B cell (primary cell): ENCODE measurements around the gene LRRC10. TPM values are rescaled to one million over a fixed set of nuclear protein-coding genes. Genes with fewer than 3 reads are reported as not detected.

Experiments
- ATAC-seq: fragments of 200-7000 bp; cut with Tn5 transposase; one replicate; pipeline ENCODE4 v1.10.0; 2021; ENCODE audit warnings: low read depth, mild to moderate bottlenecking, moderate number of reproducible peaks, moderate library complexity
- CTCF ChIA-PET: fragments of 350-600 bp; sonication (Branson Sonifier 250); formaldehyde crosslinking; loops from one replicate; lab custom pipeline; 2021; ENCODE audit warnings: antibody characterized with exemption, inconsistent platforms; lab: Charles Lee
- POLR2A ChIA-PET: fragments of 350-600 bp; sonication (Branson Sonifier 250); formaldehyde crosslinking; loops from one replicate; lab custom pipeline; 2021; ENCODE audit warnings: antibody characterized with exemption; lab: Charles Lee
- DNase-seq: peaks from one replicate; pipeline ENCODE4 v3.0.0; 2013
- H2AFZ ChIP-seq: 2 replicates; pipeline ENCODE4 v1.6.1; 2012; ENCODE audit warnings: mild to moderate bottlenecking, low read depth, low read length; ENCODE audit not compliant: insufficient read depth, poor library complexity, severe bottlenecking
- H3K27ac ChIP-seq, 2 donors: 1 replicate in 1 of 2; 2 replicates in 1 of 2; pipeline ENCODE4 v1.5.1; 2012 to 2013; ENCODE audit warnings: low read length in 2 of 2, mild to moderate bottlenecking in 2 of 2, moderate library complexity in 1 of 2
- H3K27me3 ChIP-seq, 4 experiments: fragments of 200-600 bp in 1 of 4; sonication (generic) in 1 of 4; replicated peaks in 1 of 4; 1 replicate in 2 of 4; 2 replicates in 2 of 4; pipeline versions ENCODE4 v1.6.1 to v1.7.0; 2013 to 2016; ENCODE audit warnings: low read length in 3 of 4, mild to moderate bottlenecking in 2 of 4, mixed read lengths in 1 of 4, moderate library complexity in 1 of 4; ENCODE audit not compliant: insufficient read depth in 4 of 4, control insufficient read depth in 3 of 4; ENCODE audit errors: control extremely low read depth in 1 of 4
- H3K36me3 ChIP-seq, 2 experiments: replicated peaks in 1 of 2; 1 replicate in 1 of 2; 2 replicates in 1 of 2; pipeline versions ENCODE4 v1.6.1 to v1.7.1; 2013; ENCODE audit warnings: low read length in 1 of 2; ENCODE audit not compliant: insufficient read depth in 2 of 2, control insufficient read depth in 1 of 2; ENCODE audit errors: control extremely low read depth in 1 of 2, extremely low read depth in 1 of 2
- H3K4me1 ChIP-seq, 2 donors: fragments of 200-600 bp in 1 of 2; sonication (generic) in 1 of 2; 1 replicate in 1 of 2; 2 replicates in 1 of 2; pipeline versions ENCODE4 v1.5.1 to v1.6.1; 2013 to 2017; ENCODE audit warnings: low read length in 2 of 2; ENCODE audit not compliant: control insufficient read depth in 2 of 2, insufficient read depth in 2 of 2
- H3K4me2 ChIP-seq: replicated peaks from 2 replicates; pipeline ENCODE3; 2012; ENCODE audit warnings: mild to moderate bottlenecking, low read depth, low read length; ENCODE audit not compliant: poor library complexity, severe bottlenecking
- H3K4me3 ChIP-seq, 5 experiments: fragments of 200-600 bp in 1 of 5; sonication (generic) in 1 of 5; 1 replicate in 3 of 5; 2 replicates in 2 of 5; pipeline versions ENCODE4 v1.5.1 to v1.7.0; 2011 to 2016; ENCODE audit warnings: low read length in 4 of 5, mild to moderate bottlenecking in 4 of 5, low read depth in 2 of 5, control low read depth in 1 of 5, moderate library complexity in 1 of 5; ENCODE audit not compliant: insufficient read depth in 1 of 5; ENCODE audit errors: control extremely low read depth in 1 of 5, extremely low read depth in 1 of 5
- H3K79me2 ChIP-seq: fragments of 200-600 bp; sonication (generic); one replicate; pipeline ENCODE4 v1.6.0; 2016; ENCODE audit warnings: low read length; ENCODE audit not compliant: control insufficient read depth, insufficient read depth
- H3K9ac ChIP-seq: fragments of 200-600 bp; sonication (generic); 2 replicates; pipeline ENCODE4 v1.6.1; 2017; ENCODE audit warnings: mild to moderate bottlenecking, low read length, moderate library complexity
- H3K9me3 ChIP-seq, 3 donors: one replicate each; pipeline versions ENCODE4 v1.6.1 to v1.7.1; 2013; ENCODE audit warnings: low read length in 2 of 3; ENCODE audit not compliant: control insufficient read depth in 2 of 3, insufficient read depth in 1 of 3; ENCODE audit errors: control extremely low read depth in 1 of 3
- H4K20me1 ChIP-seq: 2 replicates; pipeline ENCODE4 v1.6.0; 2012; ENCODE audit warnings: mild to moderate bottlenecking, low read length; ENCODE audit not compliant: insufficient read depth, control insufficient read depth, poor library complexity, severe bottlenecking
- H3K27ac Mint-ChIP-seq: one replicate; pipeline ENCODE4 v1.8.0; 2021; ENCODE audit warnings: mixed read lengths
- H3K27me3 Mint-ChIP-seq: one replicate; pipeline ENCODE4 v1.8.0; 2021; ENCODE audit warnings: mixed read lengths
- H3K4me1 Mint-ChIP-seq: one replicate; pipeline ENCODE4 v1.8.0; 2021; ENCODE audit warnings: mixed read lengths
- H3K4me3 Mint-ChIP-seq: one replicate; pipeline ENCODE4 v1.8.0; 2021; ENCODE audit warnings: mixed read lengths
- H3K9me3 Mint-ChIP-seq: one replicate; pipeline ENCODE4 v1.8.0; 2022; ENCODE audit warnings: mixed read lengths; ENCODE audit not compliant: insufficient read depth
- CTCF ChIP-seq: fragments of 200-600 bp; IDR thresholded peaks from one replicate; pipeline ENCODE4 v1.8.0; 2022; ENCODE audit warnings: antibody characterized with exemption, mild to moderate bottlenecking
- EZH2 ChIP-seq: IDR thresholded peaks from 2 replicates; pipeline ENCODE4 v1.6.1; 2012; ENCODE audit warnings: borderline replicate concordance, low read depth, mild to moderate bottlenecking, moderate library complexity, low read length; ENCODE audit not compliant: insufficient read depth, poor library complexity, severe bottlenecking
- WGBS: methylation state at CpG from one replicate; pipeline ENCODE4 v1.1.5; 2013; ENCODE audit warnings: missing lambda C conversion rate; ENCODE audit not compliant: insufficient coverage; 5-methylcytosine and 5-hydroxymethylcytosine counted together
- intact Hi-C: fragments of 100-400 bp; cut with micrococcal nuclease; formaldehyde crosslinking; loops from one replicate; pipeline ENCODE4 v1.10.0; 2022
- polyA plus RNA-seq: library from polyadenylated mRNA; depleted of rRNA; stranded (reverse); fragments of >200 nt; gene quantifications from 2 replicates; pipeline ENCODE4 v1.2.3, GENCODE V29; 2012
- total RNA-seq, 2 donors: library from RNA; stranded (reverse); fragments of 120-200 nt in 1 of 2; gene quantifications; 1 replicate in 1 of 2; 2 replicates in 1 of 2; pipeline versions ENCODE4 v1.2.3 to v1.2.4, GENCODE V29; 2013 to 2022

The LRRC10 gene
- total and polyA plus RNA-seq, 2 donors (not counting 1 experiment from before 2014, with no cell fraction given): not detected

- Histone ChIP-seq H4K20me1 (no peaks in the 10 kb centered on the region), H3K36me3 (peaks cover 0 to 35% of the 10 kb centered on the region in 2 experiments), H3K4me2 (no peak overlapping the region), H3K9me3 (no peaks in the 10 kb centered on the region), H2AFZ (no peak overlapping the region), H3K79me2 (no peaks in the 10 kb centered on the region), H3K27ac (peak overlapping the region in 1 of 2 donors; percentile 82), H3K4me1 (no peaks in the 10 kb centered on the region), H3K9ac (no peak overlapping the region), H3K4me3 (no peak overlapping the region), H3K27me3 (no peaks in the 10 kb centered on the region)
- no peak for DNase-seq
- ChIA-PET CTCF (interaction anchor here (1.1 to 9.4 kb wide), 30 partner anchors 9 to 415 kb away, joined by 3 to 172 read pairs (median 10); partner anchors contain the start of genes CCT2 and FRS2), POLR2A (no interaction called here)
- Mint-ChIP-seq H3K4me3 (no peak overlapping the region), H3K27me3 (no peaks in the 10 kb centered on the region), H3K9me3 (no peaks in the 10 kb centered on the region), H3K27ac (peak overlapping the region; percentile 53), H3K4me1 (peaks cover 2% of the 10 kb centered on the region)
- no CpG with 5 or more reads among the region's 10 CpGs for WGBS
- TF ChIP-seq EZH2 (no peak), CTCF (no peak)
- intact Hi-C loops: loop anchor here (1.0 to 5.0 kb wide), 5 partner anchors 155 to 416 kb away; no protein-coding TSS in a partner anchor
- ATAC-seq: no peak
Observed at GRCh38 chr12:69570000-69570516, 40.6 kb downstream of the LRRC10 start.

DNA sequence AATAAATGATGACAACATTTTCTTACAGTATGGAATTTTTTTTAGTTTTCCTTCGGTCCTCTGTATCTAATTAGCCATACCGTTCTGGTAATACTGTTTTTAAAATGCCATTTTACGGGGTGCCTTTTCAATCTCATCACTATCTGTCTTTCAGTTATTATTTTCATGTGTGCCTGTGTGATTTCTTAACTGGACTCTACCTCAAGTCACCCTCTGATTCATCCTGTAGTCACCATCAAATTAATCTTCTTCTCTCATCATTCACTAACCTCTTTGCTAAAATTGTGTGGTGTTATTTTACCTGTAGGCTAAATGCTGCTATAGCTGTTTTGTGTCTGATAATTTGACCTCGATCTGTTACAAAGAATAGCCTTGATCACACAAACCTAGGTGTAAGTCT is 41.5 kb downstream of the LRRC10 start:
- H4K20me1 ChIP-seq: no peaks in the 10 kb centered on the region
- no peak overlapping the region for H2AFZ ChIP-seq
- H3K9ac ChIP-seq: no peak overlapping the region
- no peak for TF ChIP-seq CTCF
- TF ChIP-seq EZH2: no peak
- ChIA-PET CTCF (interaction anchor here (0.7 to 9.4 kb wide), 16 partner anchors 8 to 412 kb away, joined by 3 to 172 read pairs (median 14); partner anchors contain the start of gene FRS2), POLR2A (no interaction called here)
- H3K27ac ChIP-seq: peak overlapping the region in 1 of 2 donors; percentile 82
- H3K9me3 ChIP-seq: no peaks in the 10 kb centered on the region
- intact Hi-C loops: loop anchor here (5.0 kb wide), 1 partner anchor 322 kb away; no protein-coding TSS in a partner anchor
- DNase-seq (no peak), ATAC-seq (no peak)
- no peaks in the 10 kb centered on the region for H3K4me1 ChIP-seq
- H3K4me3 Mint-ChIP-seq: no peak overlapping the region
- no peak overlapping the region for H3K4me2 ChIP-seq
- H3K27ac Mint-ChIP-seq: peak overlapping the region; percentile 54
- H3K4me3 ChIP-seq: no peak overlapping the region
- no peaks in the 10 kb centered on the region for H3K79me2 ChIP-seq
- no peaks in the 10 kb centered on the region for H3K9me3 Mint-ChIP-seq
- no CpG with 5 or more reads among the region's 4 CpGs for WGBS
- peaks cover 2% of the 10 kb centered on the region for H3K4me1 Mint-ChIP-seq
- H3K27me3 ChIP-seq: no peaks in the 10 kb centered on the region
- H3K27me3 Mint-ChIP-seq: no peaks in the 10 kb centered on the region
- peaks cover 3 to 30% of the 10 kb centered on the region in 2 experiments for H3K36me3 ChIP-seq
